ENCODE data around the gene MVK.

GRCh38 chr12:109600481-109600880, 26.9 kb downstream of the MVK start:
- TF ChIP-seq CTCF (IDR thresholded peaks at IDR 0.05) (no peak), POLR2A (IDR thresholded peaks at IDR 0.05) (no peak)

All from adrenal gland (tissue), 5 donors.